Activated CD8-positive, alpha-beta memory T cell treated with anti-CD3 and anti-CD28 coated beads, Interleukin-2, amount 50 U/mL, for 48 hours (primary cell): ENCODE results near the gene ARMH3.

Experiments used
- DNase-seq: peaks from one replicate; pipeline ENCODE4 v3.0.0-alpha.2; 2020

Gene ARMH3

GRCh38 chr10:101850749-101851148 lies 205.2 kb downstream of the ARMH3 start:
- DNase-seq = no peak

DNA sequence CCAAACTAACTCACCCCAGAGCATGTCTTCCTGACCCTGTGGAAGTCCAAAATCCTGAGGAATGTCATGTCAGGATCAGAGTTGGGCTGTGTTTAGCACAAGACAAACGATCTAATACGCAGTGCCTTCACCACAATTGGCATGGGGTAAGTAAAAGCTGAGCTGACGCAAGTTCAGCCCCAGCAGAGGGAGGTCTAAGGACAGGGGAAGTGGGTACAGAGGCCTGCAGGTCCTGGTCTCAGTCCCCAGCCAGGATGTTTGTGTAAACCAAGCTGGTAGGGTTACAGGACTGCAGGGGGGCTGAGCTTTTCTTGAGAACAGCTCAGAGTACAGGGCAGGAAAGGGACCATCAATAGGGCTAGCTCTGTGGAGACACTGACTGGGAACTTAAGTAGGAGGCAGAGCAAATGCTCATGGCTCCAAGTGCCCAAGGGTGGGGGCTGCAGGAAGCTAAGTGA lies 207.1 kb downstream of the ARMH3 start:
- peak; percentile 41 for DNase-seq

- no peak for DNase-seq
Observed at GRCh38 chr10:101848408-101848807, 207.6 kb downstream of the ARMH3 start.

- no peak for DNase-seq
Observed at GRCh38 chr10:101845893-101846292, 210.1 kb downstream of the ARMH3 start.

GRCh38 chr10:101843032-101844021 lies 212.6 kb downstream of the ARMH3 start, which contains the start of gene KCNIP2:
Gene KCNIP2 (minus strand): TSS chr10:101843800. CDS start chr10:101843568, 232 bp downstream.
- peak; percentile 80 for DNase-seq

DNA sequence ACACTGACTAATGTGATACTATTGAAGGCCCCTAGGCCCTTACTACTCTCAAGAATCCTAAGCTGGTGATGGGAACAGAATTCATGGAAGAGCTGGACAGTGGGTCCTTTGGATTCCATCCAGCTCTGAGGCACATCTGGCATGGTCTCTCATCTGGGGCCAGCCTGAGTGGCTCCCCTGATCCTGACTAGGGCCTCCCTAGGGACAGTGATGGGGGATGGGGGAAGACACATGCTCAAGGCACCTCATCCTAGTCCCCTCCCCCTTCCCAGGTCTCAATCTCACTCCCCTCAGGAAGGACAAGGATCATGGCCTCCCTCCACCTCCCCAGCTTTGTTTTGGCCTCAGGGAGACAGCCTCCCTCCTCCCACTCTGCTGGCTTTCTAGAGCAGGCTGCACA lies 214.1 kb downstream of the ARMH3 start:
- DNase-seq = no peak

DNA sequence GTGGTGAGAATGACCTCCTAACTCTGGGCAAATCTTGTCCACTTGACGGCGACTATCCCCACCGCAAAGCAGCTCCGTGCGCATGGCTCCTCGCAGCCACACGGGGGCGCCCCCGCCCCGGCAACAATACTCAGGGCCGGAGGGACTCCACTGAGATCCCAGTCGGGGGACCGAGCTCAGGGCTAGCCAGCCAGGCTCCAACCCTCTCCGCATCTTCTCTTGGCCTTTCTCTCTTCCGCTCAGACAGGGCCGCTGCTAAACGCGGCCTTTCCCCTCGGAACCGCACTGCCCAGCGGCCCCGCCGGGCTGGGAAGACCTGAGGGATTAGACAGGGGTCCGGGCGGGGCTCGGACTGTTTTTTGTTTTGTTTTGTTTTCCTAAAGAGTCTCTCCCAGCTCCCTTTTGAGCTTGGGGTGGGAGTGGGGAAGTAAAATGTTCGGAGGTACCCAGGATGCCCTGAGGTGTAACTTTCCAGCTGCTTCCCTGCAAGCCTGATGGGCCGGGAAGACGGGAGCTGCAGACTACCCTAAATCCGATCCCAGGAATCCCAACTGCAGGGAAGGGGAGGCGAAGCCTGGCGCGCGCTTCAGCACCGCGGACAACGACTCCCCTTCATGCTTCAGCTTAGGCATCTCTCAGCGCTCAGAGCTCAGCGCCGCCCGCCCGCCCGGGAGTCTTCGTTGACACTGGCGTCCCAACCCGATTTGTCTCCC lies 215.1 kb downstream of the ARMH3 start:
- peak; percentile 94 for DNase-seq

- peak; percentile 56 for DNase-seq
Observed at GRCh38 chr10:101840102-101840684, 215.8 kb downstream of the ARMH3 start.

DNA sequence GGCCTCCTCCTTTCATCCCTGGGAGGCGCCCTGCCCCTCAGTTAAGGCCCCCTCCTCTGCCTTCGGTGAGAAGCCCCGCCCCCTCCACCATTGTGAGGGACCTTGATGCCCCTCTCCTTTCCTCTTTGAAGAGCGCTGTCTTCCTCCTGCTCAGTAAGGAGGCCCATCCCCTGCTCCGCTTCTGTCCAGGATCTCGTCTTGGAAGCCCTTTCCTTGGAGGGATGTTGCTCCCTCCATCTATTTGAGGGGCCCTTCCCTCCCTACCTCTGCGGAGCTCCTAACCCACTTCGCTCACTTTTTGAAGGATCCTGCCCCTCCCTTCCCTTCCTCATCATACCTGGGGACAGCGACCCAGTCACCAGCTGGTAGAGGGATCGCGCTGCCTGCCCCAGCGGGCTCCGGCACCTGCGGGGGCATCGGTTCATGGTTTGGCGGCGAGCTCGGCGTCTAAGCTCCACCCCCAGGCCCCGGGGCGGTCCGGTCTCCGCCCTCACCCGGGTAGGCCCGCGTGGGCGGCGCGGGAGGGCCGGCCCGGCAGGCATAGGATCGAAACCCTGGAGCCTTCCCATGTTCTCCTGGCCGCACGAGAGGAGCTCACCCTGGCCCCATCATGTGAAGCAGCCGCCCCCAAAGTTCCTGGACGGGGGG lies 216.4 kb downstream of the ARMH3 start:
- DNase-seq = peak; percentile 84

- DNase-seq = no peak
Observed at GRCh38 chr10:101839002-101839401, 217.0 kb downstream of the ARMH3 start.

- no peak for DNase-seq
Observed at GRCh38 chr10:101838416-101838970, 217.5 kb downstream of the ARMH3 start.

- DNase-seq = no peak
Observed at GRCh38 chr10:101837748-101838147, 218.2 kb downstream of the ARMH3 start.

- no peak for DNase-seq
Observed at GRCh38 chr10:101835362-101835761, 220.6 kb downstream of the ARMH3 start.

GRCh38 chr10:101834341-101834740 lies 221.6 kb downstream of the ARMH3 start:
- no peak for DNase-seq

DNA sequence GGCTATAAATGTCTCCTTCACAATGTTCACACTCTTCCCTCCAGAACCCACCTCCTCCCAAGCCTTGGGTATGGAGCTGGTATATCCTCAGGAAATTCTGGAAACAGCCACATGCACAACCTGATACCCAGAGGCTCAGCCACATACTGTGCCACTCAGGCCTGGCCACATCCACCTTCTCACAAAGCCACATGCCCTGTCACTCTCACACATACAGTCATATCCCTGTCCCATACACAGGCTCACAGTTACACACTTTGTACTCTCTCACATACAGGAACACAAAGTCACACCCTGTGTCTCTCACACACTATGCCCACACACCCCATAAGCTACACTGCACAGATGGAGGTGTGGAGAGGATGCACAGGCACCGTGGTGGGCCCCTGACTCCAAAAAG lies 222.5 kb downstream of the ARMH3 start:
- DNase-seq = no peak

DNA sequence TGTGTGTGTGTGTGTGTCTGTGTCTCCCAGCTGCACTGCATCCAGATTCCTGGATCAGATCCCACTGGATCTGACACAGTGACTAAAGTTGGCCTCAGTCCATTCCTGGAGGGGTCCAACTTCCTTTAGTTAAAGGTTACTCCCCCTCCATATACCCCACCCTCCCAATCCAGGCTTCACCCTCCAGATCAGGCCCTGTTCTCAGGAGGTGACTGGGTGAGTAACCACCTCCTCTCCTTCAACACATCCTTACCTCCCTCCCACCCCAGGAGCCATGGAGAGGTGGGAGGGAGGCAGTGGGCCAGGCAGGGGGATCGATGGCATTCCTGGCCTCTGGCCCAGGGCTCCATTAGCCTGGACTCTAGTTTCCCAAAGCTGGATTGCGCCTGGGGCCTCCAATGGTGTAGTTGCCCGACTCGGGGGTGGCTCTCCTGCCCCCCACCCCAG lies 223.6 kb downstream of the ARMH3 start:
- no peak for DNase-seq

- no peak for DNase-seq
Observed at GRCh38 chr10:101831169-101831811, 224.7 kb downstream of the ARMH3 start.

DNA sequence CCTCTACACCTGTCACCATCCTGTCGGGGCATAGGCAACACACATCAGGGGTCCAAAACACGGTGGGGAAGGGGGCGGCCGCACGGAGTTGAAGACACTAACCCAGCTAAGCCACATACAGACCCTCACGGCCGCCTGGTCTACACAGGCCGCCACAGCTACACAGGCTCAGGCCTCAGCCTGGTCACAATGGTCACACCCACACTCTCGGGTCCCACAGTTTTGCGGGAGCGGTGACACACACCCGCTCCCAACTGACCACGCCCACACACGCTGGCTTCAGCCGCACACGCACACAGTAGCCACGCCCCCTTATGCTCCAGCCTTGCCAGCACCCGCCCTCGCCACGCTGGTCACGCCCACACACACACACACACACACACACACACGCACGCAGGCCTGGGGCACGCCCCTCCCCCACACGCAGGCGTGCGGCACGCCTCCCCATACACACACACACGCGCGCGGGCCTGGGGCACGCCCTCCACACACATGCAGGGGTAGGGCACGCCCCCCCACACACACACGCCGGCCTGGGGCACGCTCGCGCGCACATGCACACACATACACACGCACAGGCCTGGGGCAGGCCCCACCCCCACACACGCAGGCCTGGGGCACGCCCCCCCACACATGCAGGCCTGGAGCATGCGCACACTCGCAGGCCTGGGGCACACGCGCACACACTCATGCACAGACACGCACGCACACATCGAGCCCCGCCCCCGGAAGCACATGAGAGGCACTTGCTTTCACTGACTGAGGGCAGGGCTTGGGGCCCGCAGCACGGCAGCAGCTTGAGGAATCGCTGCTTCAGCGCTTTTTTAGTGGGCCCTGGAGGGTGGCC lies 225.4 kb downstream of the ARMH3 start:
- DNase-seq = peak; percentile 92

DNA sequence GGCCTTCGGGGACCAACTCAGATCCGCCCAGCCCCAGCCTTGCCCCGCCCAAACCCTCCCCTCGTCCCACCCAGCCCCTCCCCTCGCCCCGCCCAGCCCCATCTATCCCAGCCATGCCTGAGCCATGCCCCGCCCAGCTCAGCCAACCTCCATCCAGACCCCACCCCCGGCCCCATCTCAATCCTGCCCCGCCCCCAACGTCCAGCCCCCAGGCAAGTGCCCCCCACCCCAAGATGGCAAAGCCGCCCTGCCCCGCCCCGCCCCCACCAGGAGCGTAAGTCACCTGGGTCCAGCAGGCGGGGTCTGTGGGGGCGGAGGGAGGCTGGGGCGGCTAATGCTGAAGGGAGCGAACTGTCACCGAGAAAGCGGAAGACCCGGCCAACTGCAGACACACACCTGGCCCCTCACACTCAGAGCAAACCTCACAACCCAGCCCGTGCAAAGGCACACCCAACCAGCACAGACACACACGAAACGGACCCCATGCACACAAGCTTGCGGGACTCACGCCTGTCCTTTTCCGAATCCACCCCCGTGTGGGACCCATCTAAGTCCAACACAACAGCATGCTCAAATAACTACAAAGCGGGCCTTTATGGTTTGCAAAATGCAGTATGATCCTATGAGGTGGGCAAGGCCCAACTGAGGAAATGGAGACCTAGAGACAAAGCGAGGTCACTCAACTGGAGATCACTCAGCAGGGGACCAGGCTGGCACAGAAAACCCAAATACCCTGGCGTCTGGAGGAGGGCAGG lies 226.2 kb downstream of the ARMH3 start:
- peak; percentile 76 for DNase-seq
